ENCODE measurements around the gene KCNH5.

The KCNH5 gene

DNA sequence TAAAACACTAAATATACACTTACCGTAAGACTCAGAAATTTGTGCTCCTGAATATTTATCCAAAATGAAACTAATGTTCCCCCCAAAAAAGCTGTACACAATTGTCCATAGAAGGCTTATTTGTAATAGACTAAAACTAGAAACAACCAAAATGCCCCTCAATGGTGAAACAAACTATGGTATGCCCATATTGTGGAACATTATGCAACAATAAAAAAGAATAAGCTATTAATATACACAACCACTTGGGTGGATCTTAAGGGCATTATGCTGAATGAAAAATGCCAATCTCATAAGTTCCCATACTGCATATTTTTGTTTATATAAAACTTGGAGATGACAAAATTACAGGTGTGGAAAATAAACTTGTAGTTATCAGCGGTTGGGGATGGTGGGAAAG is 357.4 kb downstream of the KCNH5 start:
- no peak overlapping the region for H3K27ac Mint-ChIP-seq

DNA sequence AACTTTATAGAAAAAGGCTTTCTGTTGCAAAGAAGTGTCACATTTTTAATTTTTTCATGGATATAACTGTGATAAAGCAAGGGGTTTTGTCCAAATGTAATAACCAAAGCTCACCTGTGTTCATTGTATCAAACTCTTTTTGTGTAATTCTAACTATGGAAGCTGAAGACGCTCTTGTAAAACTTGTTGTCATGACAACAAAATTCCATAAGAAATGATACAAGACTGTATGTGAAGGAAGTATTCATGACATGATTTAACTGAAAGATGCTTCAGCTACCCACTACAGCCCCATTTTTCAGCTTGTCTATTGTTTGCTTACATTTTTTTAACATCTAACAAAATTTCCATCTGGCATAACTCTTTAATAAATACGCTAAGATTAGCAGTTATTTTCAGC is 360.9 kb downstream of the KCNH5 start:
- H3K4me3 Mint-ChIP-seq: no peak overlapping the region
- no peaks in the 10 kb centered on the region for H3K36me3 Mint-ChIP-seq
- H3K4me1 Mint-ChIP-seq: no peaks in the 10 kb centered on the region
- ATAC-seq (ENCODE audit: low read depth) (no peak), DNase-seq (ENCODE audit: low spot score in 2 of 2) (no peak)
- H3K27me3 Mint-ChIP-seq: no peaks in the 10 kb centered on the region
- peaks cover 3% of the 10 kb centered on the region for H3K9me3 Mint-ChIP-seq
- no peak overlapping the region for H3K27ac Mint-ChIP-seq

More for the DNA sequence above, 357.4 kb downstream of the KCNH5 start:
- Mint-ChIP-seq H3K4me1 (no peaks in the 10 kb centered on the region), H3K27me3 (no peaks in the 10 kb centered on the region), H3K36me3 (no peaks in the 10 kb centered on the region), H3K9me3 (peaks cover 2% of the 10 kb centered on the region), H3K4me3 (no peak overlapping the region)
- DNase-seq (ENCODE audit: low spot score in 2 of 2): no peak
- no peak for ATAC-seq (ENCODE audit: low read depth)

DNA sequence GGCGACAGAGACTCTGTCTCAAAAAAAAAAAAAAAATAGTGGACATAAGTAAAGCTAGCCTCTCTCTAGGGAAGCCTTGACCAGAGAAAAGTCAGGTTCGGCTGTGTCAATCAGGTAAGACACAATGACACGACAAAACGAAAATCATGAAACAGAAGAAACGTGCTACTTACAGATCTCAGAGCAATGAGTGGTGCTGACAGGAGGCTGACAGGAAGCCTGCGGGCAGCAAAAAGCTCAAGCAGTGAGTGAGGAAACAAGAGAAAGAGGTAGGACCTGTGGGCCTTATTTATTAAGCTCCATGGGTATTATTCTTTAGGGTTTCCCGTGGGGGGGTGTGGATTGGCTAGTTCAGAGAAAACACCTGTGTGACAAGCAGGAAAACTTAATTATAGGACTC is 363.1 kb downstream of the KCNH5 start:
- DNase-seq (ENCODE audit: low spot score in 2 of 2) (no peak), ATAC-seq (ENCODE audit: low read depth) (no peak)
- no peaks in the 10 kb centered on the region for H3K27me3 Mint-ChIP-seq
- H3K9me3 Mint-ChIP-seq: peaks cover 3% of the 10 kb centered on the region
- no peaks in the 10 kb centered on the region for H3K4me1 Mint-ChIP-seq
- no peaks in the 10 kb centered on the region for H3K36me3 Mint-ChIP-seq
- H3K4me3 Mint-ChIP-seq: no peak overlapping the region
- no peak overlapping the region for H3K27ac Mint-ChIP-seq

DNA sequence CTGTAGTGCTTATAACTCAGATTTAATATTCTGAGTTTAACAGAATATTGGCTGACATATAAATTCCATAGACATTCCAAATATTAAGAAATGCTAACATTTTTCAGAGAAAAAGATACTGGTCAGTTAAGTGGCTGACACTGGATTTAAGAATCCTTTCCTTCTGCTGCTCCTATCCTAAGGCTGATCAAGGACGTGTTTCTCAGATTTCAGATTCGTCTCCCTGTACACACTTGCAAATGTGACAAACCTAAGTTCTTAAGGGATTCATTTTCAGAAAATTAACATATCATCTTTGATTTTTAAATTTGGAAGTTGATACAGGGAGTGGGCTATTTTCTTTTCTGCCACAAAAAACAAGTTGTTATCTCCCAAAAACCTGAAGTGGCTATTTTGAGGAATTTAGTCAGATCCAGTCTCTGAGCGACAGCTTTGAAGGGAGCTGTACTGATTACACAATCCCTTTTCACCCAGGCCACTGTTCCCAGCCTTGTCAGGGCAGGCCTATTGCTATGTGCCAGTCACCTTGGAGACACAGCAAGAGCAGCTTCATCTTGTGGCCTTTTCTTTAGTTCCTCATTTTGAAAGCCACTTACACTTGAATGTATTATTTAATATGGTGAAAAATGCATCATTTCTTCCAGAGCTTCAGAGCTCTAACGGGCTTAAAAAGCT is 370.6 kb downstream of the KCNH5 start:
- Mint-ChIP-seq H3K4me3 (no peak overlapping the region), H3K27ac (no peak overlapping the region), H3K9me3 (no peaks in the 10 kb centered on the region), H3K36me3 (no peaks in the 10 kb centered on the region), H3K27me3 (no peaks in the 10 kb centered on the region), H3K4me1 (no peaks in the 10 kb centered on the region)
- DNase-seq (ENCODE audit: low spot score in 2 of 2) (no peak), ATAC-seq (ENCODE audit: low read depth) (no peak)

DNA sequence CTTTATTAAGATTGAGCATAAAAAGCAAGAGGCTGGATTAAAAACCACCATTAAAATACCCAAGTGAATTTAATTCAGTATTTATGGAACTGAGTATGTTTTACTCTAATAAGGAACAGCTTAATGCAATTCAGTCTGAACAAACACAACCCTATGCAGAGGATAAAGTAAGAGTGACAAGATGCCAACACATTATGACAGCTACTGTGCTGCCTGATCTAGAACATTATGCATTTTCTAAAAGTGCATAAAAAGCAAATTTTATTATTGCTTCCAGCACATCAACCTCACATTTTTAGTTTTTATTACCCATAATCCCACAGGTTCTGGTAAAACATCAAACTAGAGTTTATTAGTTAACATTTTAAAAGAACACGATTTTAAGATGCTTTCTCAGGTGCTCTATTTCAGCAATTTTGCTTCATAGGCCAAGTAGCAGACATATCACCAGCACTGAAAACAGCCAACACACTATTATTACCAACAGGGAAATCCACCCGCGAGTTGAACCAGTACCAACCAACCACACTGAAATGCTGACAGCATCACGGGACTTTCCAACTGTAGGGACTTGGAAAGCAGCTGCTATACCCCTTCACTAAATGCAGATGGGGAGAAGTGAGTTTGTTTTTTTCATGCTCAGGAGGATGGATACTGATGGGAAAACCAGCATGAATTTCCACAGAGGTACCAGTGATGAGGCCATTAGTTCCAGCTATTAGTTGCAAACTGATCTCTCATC is 372.1 kb downstream of the KCNH5 start:
- no peak for DNase-seq (ENCODE audit: low spot score in 2 of 2)
- ATAC-seq (ENCODE audit: low read depth): no peak
- Mint-ChIP-seq H3K4me3 (no peak overlapping the region), H3K36me3 (no peaks in the 10 kb centered on the region), H3K4me1 (no peaks in the 10 kb centered on the region), H3K27me3 (no peaks in the 10 kb centered on the region), H3K27ac (no peak overlapping the region), H3K9me3 (no peaks in the 10 kb centered on the region)

DNA sequence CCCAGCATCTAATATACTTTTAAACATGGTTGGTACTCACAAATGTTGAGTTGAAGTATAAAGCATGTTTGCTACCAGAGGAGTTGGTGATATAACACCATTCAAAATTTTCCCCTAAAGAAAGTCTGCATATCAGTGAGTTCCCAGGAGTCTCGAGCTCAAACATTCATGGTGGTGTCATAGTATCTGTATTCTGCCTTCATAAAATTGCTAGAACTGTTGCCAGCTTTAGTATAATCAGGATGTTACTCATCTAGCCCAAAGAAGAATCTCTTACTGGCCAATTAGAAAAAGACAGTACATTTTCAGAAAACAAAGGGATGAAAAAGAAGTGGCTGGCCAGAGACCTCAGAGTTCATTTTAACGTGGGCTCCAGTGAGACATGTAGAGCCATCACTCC is 374.7 kb downstream of the KCNH5 start:
- Mint-ChIP-seq H3K27ac (no peak overlapping the region), H3K4me1 (no peaks in the 10 kb centered on the region), H3K27me3 (no peaks in the 10 kb centered on the region), H3K36me3 (no peaks in the 10 kb centered on the region), H3K4me3 (no peak overlapping the region), H3K9me3 (no peaks in the 10 kb centered on the region)
- ATAC-seq (ENCODE audit: low read depth): no peak
- no peak for DNase-seq (ENCODE audit: low spot score in 2 of 2)

DNA sequence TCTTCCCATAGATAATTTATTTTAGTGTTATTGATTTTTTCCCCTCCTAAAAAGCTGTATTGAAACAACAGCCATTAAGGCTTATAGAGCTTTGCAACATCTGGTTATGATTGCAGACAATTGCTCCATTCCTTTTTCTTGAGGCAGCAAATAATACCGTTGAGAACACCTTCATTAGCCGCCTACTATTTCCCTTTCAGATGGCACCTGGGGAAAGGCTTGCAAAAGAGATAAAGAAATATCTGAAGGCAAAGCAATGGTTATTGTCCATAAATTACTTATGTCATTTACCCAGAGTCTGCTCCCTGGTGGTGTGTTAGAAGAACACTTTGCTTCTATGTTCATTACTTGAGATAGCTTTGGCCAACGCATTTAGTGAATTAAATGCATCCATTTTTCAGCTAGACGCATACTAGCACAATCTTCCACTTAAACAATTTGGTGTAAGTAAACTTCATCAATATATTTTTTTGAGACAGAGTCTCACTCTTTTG is 377.8 kb downstream of the KCNH5 start:
- H3K4me1 Mint-ChIP-seq: no peaks in the 10 kb centered on the region
- no peak overlapping the region for H3K27ac Mint-ChIP-seq

DNA sequence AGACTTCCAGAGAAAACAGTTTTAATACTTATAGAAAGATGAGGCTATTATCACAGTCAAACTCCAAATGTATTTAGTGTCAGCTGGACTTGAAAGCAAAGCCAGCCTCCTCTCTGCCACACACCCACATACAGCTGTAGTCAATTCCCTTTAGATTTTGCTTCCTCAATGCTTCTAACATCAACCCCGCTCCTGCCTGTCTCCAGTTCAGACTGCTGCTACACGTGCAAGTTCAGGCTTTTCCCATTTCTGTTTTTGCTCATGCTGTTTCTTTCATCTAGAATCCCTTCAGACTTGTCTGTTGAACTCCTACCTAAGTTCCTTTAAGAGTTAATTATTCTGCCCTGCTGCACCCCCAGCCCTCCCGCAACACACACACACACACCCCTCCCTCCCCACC is 380.0 kb downstream of the KCNH5 start:
- H3K4me1 Mint-ChIP-seq: no peaks in the 10 kb centered on the region
- H3K36me3 Mint-ChIP-seq: no peaks in the 10 kb centered on the region
- H3K27ac Mint-ChIP-seq: no peak overlapping the region
- no peaks in the 10 kb centered on the region for H3K27me3 Mint-ChIP-seq
- H3K4me3 Mint-ChIP-seq: no peak overlapping the region
- H3K9me3 Mint-ChIP-seq: peaks cover 2% of the 10 kb centered on the region
- no peak for DNase-seq (ENCODE audit: low spot score in 2 of 2)
- no peak for ATAC-seq (ENCODE audit: low read depth)

More for the DNA sequence above, 377.8 kb downstream of the KCNH5 start:
- DNase-seq (ENCODE audit: low spot score in 2 of 2): no peak
- H3K9me3 Mint-ChIP-seq: no peaks in the 10 kb centered on the region
- no peaks in the 10 kb centered on the region for H3K36me3 Mint-ChIP-seq
- no peak for ATAC-seq (ENCODE audit: low read depth)
- no peak overlapping the region for H3K4me3 Mint-ChIP-seq
- no peaks in the 10 kb centered on the region for H3K27me3 Mint-ChIP-seq

DNA sequence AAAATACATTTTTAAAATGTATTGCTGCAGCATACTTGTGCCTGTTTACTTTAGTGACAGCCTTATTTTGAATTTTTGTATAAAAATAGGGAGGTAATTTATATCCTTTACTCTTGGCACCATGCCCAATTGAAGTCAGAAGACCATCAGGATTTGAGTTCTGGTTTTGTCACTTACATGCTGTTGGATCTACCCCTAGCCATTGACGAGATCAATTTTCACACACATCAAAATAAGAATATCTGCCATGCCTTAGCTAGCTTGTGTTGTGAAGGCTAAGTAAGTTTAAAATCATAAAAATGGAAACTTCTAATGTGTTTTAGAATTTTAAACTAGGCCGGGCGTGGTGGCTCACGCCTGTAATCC is 381.8 kb downstream of the KCNH5 start:
- no peaks in the 10 kb centered on the region for H3K36me3 Mint-ChIP-seq
- H3K9me3 Mint-ChIP-seq: peaks cover 2% of the 10 kb centered on the region
- no peak overlapping the region for H3K4me3 Mint-ChIP-seq
- H3K27me3 Mint-ChIP-seq: no peaks in the 10 kb centered on the region
- ATAC-seq (ENCODE audit: low read depth): no peak
- no peaks in the 10 kb centered on the region for H3K4me1 Mint-ChIP-seq
- no peak for DNase-seq (ENCODE audit: low spot score in 2 of 2)
- no peak overlapping the region for H3K27ac Mint-ChIP-seq

DNA sequence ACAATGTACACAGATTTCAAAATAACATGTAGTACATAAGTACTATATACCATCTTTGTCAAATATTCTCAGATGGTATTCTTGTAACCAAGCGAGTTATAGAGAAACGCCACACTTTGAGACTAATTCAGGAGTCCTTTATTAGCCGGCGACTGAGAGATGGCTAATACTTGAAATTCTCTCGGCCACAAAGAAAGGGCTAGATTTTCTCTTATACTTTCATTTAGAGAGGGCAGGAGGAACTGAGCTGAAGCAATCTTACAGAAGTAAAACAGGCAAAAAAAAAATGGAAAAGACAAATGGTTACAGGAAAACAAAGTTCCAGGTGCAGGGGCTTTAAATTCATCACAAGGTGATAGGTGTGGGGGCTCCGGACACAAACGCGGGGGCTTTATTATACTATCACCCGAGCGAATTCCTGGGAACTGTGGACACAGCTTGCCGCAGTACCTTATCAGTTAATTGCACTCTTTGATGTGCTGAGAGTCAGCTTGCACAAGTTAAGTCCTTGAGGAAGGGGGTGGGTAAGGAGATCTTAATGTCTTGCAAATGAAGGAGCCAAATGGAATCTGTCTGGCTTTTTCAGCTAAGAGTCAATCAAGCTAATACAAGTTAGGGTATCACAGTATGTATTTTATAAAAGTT is 382.3 kb downstream of the KCNH5 start:
- Mint-ChIP-seq H3K9me3 (peaks cover 2% of the 10 kb centered on the region), H3K4me3 (no peak overlapping the region), H3K27me3 (no peaks in the 10 kb centered on the region), H3K36me3 (no peaks in the 10 kb centered on the region), H3K27ac (no peak overlapping the region), H3K4me1 (no peaks in the 10 kb centered on the region)
- no peak for DNase-seq (ENCODE audit: low spot score in 2 of 2)
- no peak for ATAC-seq (ENCODE audit: low read depth)

DNA sequence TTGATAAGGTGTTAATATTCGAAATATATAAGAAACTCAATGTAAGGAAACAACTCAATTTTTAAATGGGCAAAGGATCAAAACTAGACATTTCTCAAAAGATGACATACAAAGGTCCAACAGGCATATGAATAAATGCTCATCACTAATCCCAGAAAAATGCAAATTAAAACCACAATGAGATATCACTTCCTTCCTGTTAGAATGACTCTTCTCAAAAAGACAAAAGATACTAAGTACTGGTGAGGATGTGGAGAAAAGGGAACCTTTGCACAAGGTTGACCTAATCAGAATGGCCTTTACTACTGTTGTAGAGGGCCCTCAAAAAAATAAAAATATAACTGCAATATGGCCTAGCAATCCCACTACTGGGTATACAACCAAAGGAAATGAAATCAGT is 383.4 kb downstream of the KCNH5 start:
- Mint-ChIP-seq H3K4me1 (no peaks in the 10 kb centered on the region), H3K4me3 (no peak overlapping the region), H3K9me3 (peaks cover 2% of the 10 kb centered on the region), H3K27me3 (no peaks in the 10 kb centered on the region), H3K36me3 (no peaks in the 10 kb centered on the region), H3K27ac (no peak overlapping the region)
- no peak for ATAC-seq (ENCODE audit: low read depth)
- DNase-seq (ENCODE audit: low spot score in 2 of 2): no peak

DNA sequence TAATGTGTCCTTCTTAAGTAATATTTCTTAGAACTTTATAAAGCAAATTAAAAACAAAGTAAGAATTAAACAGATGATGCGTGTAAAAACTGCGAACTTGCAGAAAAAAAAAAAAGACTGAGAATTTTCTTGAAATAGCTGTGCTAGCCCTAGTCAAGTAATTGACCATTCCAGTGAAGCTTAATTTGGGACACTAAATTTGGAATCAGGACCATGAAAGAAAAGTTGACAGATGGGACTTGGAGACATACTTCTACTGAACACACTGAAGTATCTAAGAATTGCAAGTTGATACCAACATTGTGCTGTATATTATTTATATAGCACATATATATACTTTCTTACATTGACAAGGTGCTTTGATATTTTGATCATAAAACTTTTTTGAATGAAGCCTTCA is 386.6 kb downstream of the KCNH5 start:
- no peak overlapping the region for H3K4me3 Mint-ChIP-seq
- H3K4me1 Mint-ChIP-seq: no peaks in the 10 kb centered on the region
- H3K9me3 Mint-ChIP-seq: peaks cover 2% of the 10 kb centered on the region
- H3K27ac Mint-ChIP-seq: no peak overlapping the region
- no peaks in the 10 kb centered on the region for H3K27me3 Mint-ChIP-seq
- DNase-seq (ENCODE audit: low spot score in 2 of 2) (no peak), ATAC-seq (ENCODE audit: low read depth) (no peak)
- no peaks in the 10 kb centered on the region for H3K36me3 Mint-ChIP-seq

DNA sequence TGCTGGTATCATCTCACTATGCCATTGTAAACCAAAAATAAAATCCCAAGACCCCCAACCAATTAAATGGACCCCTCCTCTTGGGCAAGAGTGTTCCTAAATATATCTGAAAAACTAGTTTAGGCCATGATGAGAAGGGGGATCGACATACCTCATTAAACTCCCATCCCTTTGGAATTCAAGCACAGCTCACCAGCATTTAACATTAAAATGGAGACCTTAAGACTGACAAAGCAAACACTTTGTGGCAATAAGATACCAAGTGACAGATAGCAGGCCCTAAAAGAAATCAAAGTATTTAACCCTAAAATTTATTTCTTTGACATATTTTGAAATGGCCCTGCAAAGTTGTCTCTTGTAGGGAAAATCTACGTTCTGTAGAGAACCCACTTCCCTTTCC is 387.9 kb downstream of the KCNH5 start:
- H3K27me3 Mint-ChIP-seq: no peaks in the 10 kb centered on the region
- H3K9me3 Mint-ChIP-seq: peaks cover 2% of the 10 kb centered on the region
- no peak overlapping the region for H3K4me3 Mint-ChIP-seq
- ATAC-seq (ENCODE audit: low read depth): no peak
- no peak overlapping the region for H3K27ac Mint-ChIP-seq
- H3K36me3 Mint-ChIP-seq: no peaks in the 10 kb centered on the region
- H3K4me1 Mint-ChIP-seq: no peaks in the 10 kb centered on the region
- DNase-seq (ENCODE audit: low spot score in 2 of 2): no peak

DNA sequence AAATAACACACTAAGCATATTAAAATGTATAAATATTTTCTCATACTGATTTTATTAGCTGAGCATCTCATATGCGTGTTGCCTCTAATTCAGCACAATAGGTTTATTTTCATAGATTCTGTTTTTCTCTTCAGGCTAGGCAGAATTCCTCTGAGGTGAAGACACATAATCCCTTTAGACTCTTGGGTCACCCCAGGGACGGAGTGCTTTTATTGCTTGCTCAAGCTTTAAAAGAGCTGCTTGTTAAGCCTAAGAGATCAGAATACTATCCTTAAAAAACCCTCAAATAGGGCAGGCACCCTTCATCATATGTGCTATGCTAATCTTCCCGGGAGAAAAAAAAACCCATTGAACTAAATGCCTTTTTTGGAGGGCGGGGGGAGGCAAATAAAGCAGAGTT is 390.1 kb downstream of the KCNH5 start:
- Mint-ChIP-seq H3K4me3 (no peak overlapping the region), H3K27ac (no peak overlapping the region), H3K27me3 (no peaks in the 10 kb centered on the region), H3K36me3 (no peaks in the 10 kb centered on the region), H3K4me1 (no peaks in the 10 kb centered on the region), H3K9me3 (no peaks in the 10 kb centered on the region)
- no peak for ATAC-seq (ENCODE audit: low read depth)
- no peak for DNase-seq (ENCODE audit: low spot score in 2 of 2)
